Mucosa of descending colon (tissue), 3 donors: Measurements from ENCODE around the gene SFXN3. TPM values are rescaled to one million over a fixed set of nuclear protein-coding genes. Genes with fewer than 3 reads are reported as not detected.
A peak's percentile ranks its signal among the peaks of the same experiment; 100 is the strongest.

Source experiments
- ATAC-seq: fragments of 200-7000 bp; cut with Tn5 transposase; one replicate; pipeline ENCODE4 v1.9.1; 2020; ENCODE audit warnings: mild to moderate bottlenecking, moderate library complexity
- DNase-seq, 3 donors: peaks; one replicate each; pipeline ENCODE4 v3.0.0-alpha.2; 2020
- H3K36me3 ChIP-seq: fragments of 200-600 bp; one replicate; pipeline ENCODE4 v1.8.0; 2021; ENCODE audit warnings: low read depth, mild to moderate bottlenecking
- H3K4me1 ChIP-seq: fragments of 200-600 bp; one replicate; pipeline ENCODE4 v1.8.0; 2021; ENCODE audit warnings: low read depth, mild to moderate bottlenecking
- H3K4me3 ChIP-seq: fragments of 200-600 bp; one replicate; pipeline ENCODE4 v1.8.0; 2021; ENCODE audit warnings: mild to moderate bottlenecking
- H3K9me3 ChIP-seq: fragments of 200-600 bp; one replicate; pipeline ENCODE4 v1.8.0; 2021; ENCODE audit warnings: mild to moderate bottlenecking
- CTCF ChIP-seq: fragments of 200-600 bp; IDR thresholded peaks from one replicate; pipeline ENCODE4 v1.8.0; 2022; ENCODE audit warnings: antibody characterized with exemption, mild to moderate bottlenecking
- intact Hi-C, 2 donors: fragments of 100-400 bp; cut with DNase I in 1 of 2; cut with micrococcal nuclease in 1 of 2; formaldehyde crosslinking; loops; one replicate each; pipeline versions ENCODE4 v1.11.0 to v1.11.1; 2022; cut with DNase I, micrococcal nuclease
- total RNA-seq, 3 donors: library from RNA; stranded (reverse); fragmentation: NEBNext Ultra II Directional in 2 of 3; extraction: Animal tissue kit (Norgen Biotek cat#: 25700) in 2 of 3; gene quantifications; one replicate each; pipeline versions ENCODE4 v1.2.1 to v1.2.4, GENCODE V29; 2021 to 2023
- donor health status: DM: no; HTN: no; CAD: no; lungs with moderate emphysema.
- donor health status: DM: no; HTN: no; CAD: no.
- donor health status: DM: no; HTN: yes; CAD: no.

SFXN3 gene
- total RNA-seq, 3 donors from 2014 or later, result 8.7 to 28.7 (median 28.0) TPM

- Histone ChIP-seq H3K9me3 (no peaks in the 10 kb centered on the region), H3K4me3 (peak overlapping the region; percentile 87), H3K36me3 (peaks cover under 1% of the 10 kb centered on the region), H3K4me1 (peaks cover 23% of the 10 kb centered on the region)
- no peak for DNase-seq
- peak; percentile 30 for ATAC-seq
- intact Hi-C loops, result no loop called here
- TF ChIP-seq CTCF, result no peak
These were observed 44.4 kb upstream of the SFXN3 start for GRCh38 chr10:100986623-100986951.

- ATAC-seq (peak; percentile 93), DNase-seq (peak; percentile 90 to 93 (median 90))
- Histone ChIP-seq H3K9me3 (no peaks in the 10 kb centered on the region), H3K4me3 (peak within 1 kb of the TSS; percentile 87), H3K4me1 (peaks cover 23% of the 10 kb centered on the region), H3K36me3 (no peaks in the 10 kb centered on the region)
- intact Hi-C loops, result no loop called here
- no peak for TF ChIP-seq CTCF
These were observed 43.9 kb upstream of the SFXN3 start, which contains the start of the genes MRPL43 and TWNK for GRCh38 chr10:100986952-100987684. TSS of gene MRPL43 (minus strand) at chr10:100987497. CDS start at chr10:100987443, 54 bp downstream. TSS of gene TWNK (plus strand) at chr10:100987543. CDS start at chr10:100988211, 668 bp downstream.

- no peak for ATAC-seq
- intact Hi-C loops, result no loop called here
- Histone ChIP-seq H3K36me3 (no peaks in the 10 kb centered on the region), H3K9me3 (no peaks in the 10 kb centered on the region), H3K4me1 (peaks cover 23% of the 10 kb centered on the region), H3K4me3 (peak overlapping the region; percentile 87)
- TF ChIP-seq CTCF, result no peak
- DNase-seq, result no peak
These were observed 43.4 kb upstream of the SFXN3 start for GRCh38 chr10:100987685-100988049.

- no peaks in the 10 kb centered on the region for H3K36me3 ChIP-seq
- ATAC-seq (no peak), DNase-seq (no peak)
- intact Hi-C loops, result no loop called here
- H3K4me1 ChIP-seq, result peaks cover 23% of the 10 kb centered on the region
- no peak for TF ChIP-seq CTCF
- H3K4me3 ChIP-seq, result no peak overlapping the region
- no peaks in the 10 kb centered on the region for H3K9me3 ChIP-seq
These were observed 42.9 kb upstream of the SFXN3 start for GRCh38 chr10:100988166-100988565.

- DNase-seq (peak in 1 of 3 donors; percentile 40), ATAC-seq (no peak)
- H3K9me3 ChIP-seq, result no peaks in the 10 kb centered on the region
- H3K4me1 ChIP-seq, result peaks cover 23% of the 10 kb centered on the region
- no peak for TF ChIP-seq CTCF
- no peak overlapping the region for H3K4me3 ChIP-seq
- intact Hi-C loops, result no loop called here
- no peaks in the 10 kb centered on the region for H3K36me3 ChIP-seq
These were observed 41.9 kb upstream of the SFXN3 start for GRCh38 chr10:100989088-100989487.
